A673 (cell line): Measurements from ENCODE around the gene TAF7L. TPM values are rescaled to one million over a fixed set of nuclear protein-coding genes. Genes with fewer than 3 reads are reported as not detected.

Experiments used
- BruUV-seq: library from RNA; stranded (reverse); fragments of 400-500 nt; replicated peaks from 2 replicates; lab custom pipeline; 2021; lab: Mats Ljungman, UMichigan
- CTCF ChIA-PET: fragments of 300-600 bp; sonication (Branson Sonifier 250); formaldehyde crosslinking; loops from one replicate; lab custom pipeline; 2022; ENCODE audit warnings: antibody characterized with exemption; lab: Charles Lee
- POLR2A ChIA-PET: fragments of 300-600 bp; sonication (Branson Sonifier 250); formaldehyde crosslinking; loops from one replicate; lab custom pipeline; 2022; ENCODE audit warnings: antibody characterized with exemption; ENCODE audit not compliant: low non-redundant PET; lab: Charles Lee
- DNase-seq: peaks from one replicate; pipeline ENCODE4 v3.0.0-alpha.2; 2015; ENCODE audit warnings: low spot score
- H3K27ac ChIP-seq: fragments of 200-600 bp; sonication (generic); 2 replicates; pipeline ENCODE4 v1.5.1; 2016; ENCODE audit warnings: mixed run types, low read depth, mild to moderate bottlenecking, mixed read lengths, antibody characterized with exemption, low read length; ENCODE audit not compliant: poor library complexity, severe bottlenecking
- H3K27me3 ChIP-seq: fragments of 200-600 bp; sonication (generic); replicated peaks from 2 replicates; pipeline ENCODE4 v1.6.1; 2017; ENCODE audit warnings: mixed run types, low read depth, mild to moderate bottlenecking, mixed read lengths, antibody characterized with exemption, low read length; ENCODE audit not compliant: insufficient read depth, poor library complexity
- H3K36me3 ChIP-seq: fragments of 200-600 bp; sonication (generic); 2 replicates; pipeline ENCODE4 v1.6.1; 2016; ENCODE audit warnings: mixed run types, mild to moderate bottlenecking, mixed read lengths, antibody characterized with exemption, low read length; ENCODE audit not compliant: insufficient read depth, poor library complexity, severe bottlenecking
- H3K4me1 ChIP-seq: fragments of 200-600 bp; sonication (generic); 2 replicates; pipeline ENCODE4 v1.6.1; 2017; ENCODE audit warnings: mixed run types, mild to moderate bottlenecking, mixed read lengths, antibody characterized with exemption, low read length; ENCODE audit not compliant: insufficient read depth, poor library complexity, severe bottlenecking
- H3K4me3 ChIP-seq: fragments of 200-600 bp; sonication (generic); 2 replicates; pipeline ENCODE4 v1.5.1; 2016; ENCODE audit warnings: low read depth, mixed run types, mild to moderate bottlenecking, mixed read lengths, low read length; ENCODE audit not compliant: poor library complexity, severe bottlenecking
- H3K9me3 ChIP-seq: fragments of 200-600 bp; sonication (generic); 2 replicates; pipeline ENCODE4 v1.6.1; 2016; ENCODE audit warnings: mixed run types, low read depth, mild to moderate bottlenecking, mixed read lengths, antibody characterized with exemption, low read length; ENCODE audit not compliant: poor library complexity, severe bottlenecking
- CTCF ChIP-seq: fragments of 300-800, 200-600 bp; sonication (generic); conservative IDR thresholded peaks from 2 replicates; pipeline ENCODE4 v1.5.1; 2017; ENCODE audit warnings: low read depth, mild to moderate bottlenecking, antibody characterized with exemption, low read length, moderate library complexity, mixed read lengths
- EZH2 ChIP-seq: fragments of 200-600 bp; sonication (generic); IDR thresholded peaks from 2 replicates; pipeline ENCODE4 v1.6.1; 2017; ENCODE audit warnings: borderline replicate concordance, low read depth, mild to moderate bottlenecking, mixed read lengths, antibody characterized with exemption, low read length; ENCODE audit not compliant: poor library complexity, severe bottlenecking
- intact Hi-C: fragments of 100-400 bp; cut with micrococcal nuclease; formaldehyde crosslinking; loops from one replicate; pipeline ENCODE4 v1.10.0; 2022; ENCODE audit not compliant: unreplicated experiment
- total RNA-seq: library from RNA; stranded (reverse); gene quantifications from 2 replicates; pipeline ENCODE4 v1.2.3, GENCODE V29; 2021

TAF7L gene
- total RNA-seq, 1 experiment from 2014 or later: 0.88 TPM

GRCh38 chrX:101220662-101221260 lies 70.4 kb downstream of the TAF7L start:
- ChIA-PET POLR2A (no interaction called here), CTCF (no interaction called here)
- TF ChIP-seq EZH2 (no peak), CTCF (no peak)
- H3K36me3 ChIP-seq: no peaks in the 10 kb centered on the region
- DNase-seq: no peak
- intact Hi-C loops: no loop called here
- BruUV-seq: no TSS peak
- H3K27ac ChIP-seq: no peak overlapping the region
- no peaks in the 10 kb centered on the region for H3K4me1 ChIP-seq
- H3K27me3 ChIP-seq: no peaks in the 10 kb centered on the region
- H3K9me3 ChIP-seq: no peaks in the 10 kb centered on the region
- H3K4me3 ChIP-seq: no peak overlapping the region

- Histone ChIP-seq H3K4me1 (no peaks in the 10 kb centered on the region), H3K4me3 (no peak overlapping the region), H3K36me3 (no peaks in the 10 kb centered on the region), H3K9me3 (no peaks in the 10 kb centered on the region), H3K27me3 (no peaks in the 10 kb centered on the region), H3K27ac (no peak overlapping the region)
- ChIA-PET CTCF (no interaction called here), POLR2A (no interaction called here)
- BruUV-seq: no TSS peak
- no peak for TF ChIP-seq EZH2
- TF ChIP-seq CTCF: no peak
- DNase-seq: no peak
- intact Hi-C loops: no loop called here
Observed at GRCh38 chrX:101219864-101220346, 71.2 kb downstream of the TAF7L start.

GRCh38 chrX:101219116-101219863 lies 71.8 kb downstream of the TAF7L start, which contains the start of gene DRP2:
Gene DRP2 (plus strand): TSS chrX:101219786. CDS start chrX:101231648, 11,862 bp downstream.
- no peak for TF ChIP-seq EZH2
- no peak for TF ChIP-seq CTCF
- Histone ChIP-seq H3K36me3 (no peaks in the 10 kb centered on the region), H3K27ac (no peak within 1 kb of the TSS), H3K27me3 (no peaks in the 10 kb centered on the region), H3K9me3 (no peaks in the 10 kb centered on the region), H3K4me1 (no peaks in the 10 kb centered on the region), H3K4me3 (no peak within 1 kb of the TSS)
- POLR2A ChIA-PET: no interaction called here
- DNase-seq: no peak
- intact Hi-C loops: no loop called here
- CTCF ChIA-PET: no interaction called here
- BruUV-seq: no TSS peak

Other genes with a start within 250 kb of the TAF7L start
- 20.8 and 21.3 TPM in 2 replicates for gene TRMT2B, start 239.2 kb downstream of the TAF7L start, total RNA-seq
- gene TMEM35A, start 212.5 kb downstream of the TAF7L start, total RNA-seq: 0.21 and 0.31 TPM in 2 replicates
- gene CENPI, start 193.1 kb downstream of the TAF7L start, total RNA-seq: 34.8 and 40.9 TPM in 2 replicates
- gene DRP2, start 71.5 kb downstream of the TAF7L start, total RNA-seq: 0.45 and 0.68 TPM in 2 replicates
- 33.8 and 44.5 TPM in 2 replicates for gene TIMM8A, start 57.4 kb upstream of the TAF7L start, total RNA-seq
- gene BTK, start 94.9 kb upstream of the TAF7L start, total RNA-seq: not detected in 2 replicates
- 267 and 316 TPM in 2 replicates for gene RPL36A, start 99.7 kb upstream of the TAF7L start, total RNA-seq
- gene GLA, start 116.6 kb upstream of the TAF7L start, total RNA-seq: 50.2 and 61.8 TPM in 2 replicates
- 46.0 and 48.8 TPM in 2 replicates for gene HNRNPH2, start 116.9 kb upstream of the TAF7L start, total RNA-seq
- 12.0 and 13.3 TPM in 2 replicates for gene ARMCX4, start 194.1 kb upstream of the TAF7L start, total RNA-seq